ENCODE data around the gene PAM.

GRCh38 chr5:102753889-102754766, 977 bp upstream of the PAM start:
- no peak for TF ChIP-seq CTCF (conservative IDR thresholded peaks at IDR 0.05; ENCODE audit: low read depth, low read length)
- no peak for TF ChIP-seq EZH2 (IDR thresholded peaks at IDR 0.05; ENCODE audit: borderline replicate concordance, low read depth, low read length, poor library complexity, severe bottlenecking)

All from A673 (cell line).